Fibroblast of skin of left quadriceps (primary cell): ENCODE data around the gene CELF2.

Experiments used
- DNase-seq, 2 experiments: peaks; one replicate each; pipeline ENCODE4 v3.0.0-alpha.2; 2013; ENCODE audit warnings: low read depth in 2 of 2

The CELF2 gene

GRCh38 chr10:11223081-11223480 is 205.4 kb downstream of the CELF2 start:
- DNase-seq = no peak

- DNase-seq = no peak
Measured at GRCh38 chr10:11223507-11224140, 206.0 kb downstream of the CELF2 start.

DNA sequence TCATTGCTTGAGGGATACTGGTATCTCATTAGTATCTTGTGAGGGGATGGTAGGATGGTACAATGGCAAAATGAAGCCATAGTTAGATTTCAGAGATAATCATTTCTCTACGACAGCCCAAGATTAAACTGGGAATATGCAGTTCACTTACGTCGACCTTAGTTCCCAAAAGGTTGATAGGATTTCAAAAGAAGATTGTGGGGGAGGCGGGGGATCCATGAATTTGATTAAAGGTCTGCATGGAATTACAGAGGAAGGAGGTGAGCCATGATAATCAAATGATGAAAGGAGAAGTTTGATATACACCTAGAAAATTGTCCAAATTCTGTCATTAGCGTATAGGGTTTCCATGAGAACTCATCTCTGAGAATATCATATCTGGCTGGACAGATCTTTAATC is 206.6 kb downstream of the CELF2 start:
- DNase-seq = no peak

- DNase-seq = no peak
Measured at GRCh38 chr10:11224792-11225416, 207.2 kb downstream of the CELF2 start.

- DNase-seq = no peak
Measured at GRCh38 chr10:11225935-11226334, 208.3 kb downstream of the CELF2 start.

DNA sequence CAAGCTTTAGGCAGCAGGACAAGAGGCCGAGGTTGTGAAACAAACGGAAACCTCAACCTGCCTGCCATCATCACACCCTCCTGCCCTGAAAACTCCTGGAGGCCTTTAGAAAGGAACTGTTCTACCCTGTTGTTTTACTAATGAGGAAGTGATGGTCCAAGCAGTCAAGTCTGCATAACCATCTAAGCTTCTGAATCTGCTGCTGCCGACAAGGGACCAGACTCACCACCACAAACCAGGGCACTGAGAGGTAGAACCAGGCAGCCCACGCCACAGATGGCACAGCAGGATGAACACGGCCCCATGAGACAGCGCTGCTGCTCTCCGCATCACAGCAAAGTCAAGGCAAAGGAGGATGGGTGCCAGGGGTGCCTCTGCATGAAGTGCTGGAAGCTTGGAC is 209.4 kb downstream of the CELF2 start:
- no peak for DNase-seq

- no peak for DNase-seq
Measured at GRCh38 chr10:11229893-11230292, 212.2 kb downstream of the CELF2 start.

DNA sequence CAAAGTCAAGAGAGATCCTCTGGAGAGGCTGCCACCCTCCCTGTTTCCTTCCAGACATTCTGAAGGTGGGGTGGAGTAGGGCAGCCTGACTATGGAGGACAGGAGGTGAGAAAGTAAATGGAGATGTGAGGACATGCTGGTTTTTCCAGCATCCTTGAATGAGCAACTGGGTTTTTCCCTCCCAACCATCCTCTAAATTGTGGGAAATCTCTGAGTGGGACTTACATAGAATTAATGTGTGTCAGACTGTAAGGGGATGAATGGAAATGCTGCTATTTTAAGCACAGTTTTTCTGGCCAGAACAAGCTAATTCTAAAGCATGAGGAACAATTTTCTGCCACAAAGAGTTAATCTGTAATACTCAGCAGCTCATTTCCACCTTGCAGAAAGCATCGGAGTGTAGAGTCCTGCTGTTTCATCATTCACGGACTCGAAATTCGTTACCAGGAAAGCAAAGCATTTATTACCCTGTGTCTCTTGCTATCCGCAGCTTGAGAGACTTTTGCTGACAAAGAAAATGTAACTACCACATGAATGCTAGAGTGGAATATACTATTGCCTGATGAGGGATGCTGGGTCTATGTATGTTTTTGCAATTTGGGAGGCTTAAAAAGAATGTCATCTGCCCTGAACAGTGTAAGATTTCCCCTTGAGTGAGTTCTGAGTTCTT is 213.0 kb downstream of the CELF2 start:
- no peak for DNase-seq

GRCh38 chr10:11231285-11231684 is 213.6 kb downstream of the CELF2 start:
- DNase-seq = no peak

DNA sequence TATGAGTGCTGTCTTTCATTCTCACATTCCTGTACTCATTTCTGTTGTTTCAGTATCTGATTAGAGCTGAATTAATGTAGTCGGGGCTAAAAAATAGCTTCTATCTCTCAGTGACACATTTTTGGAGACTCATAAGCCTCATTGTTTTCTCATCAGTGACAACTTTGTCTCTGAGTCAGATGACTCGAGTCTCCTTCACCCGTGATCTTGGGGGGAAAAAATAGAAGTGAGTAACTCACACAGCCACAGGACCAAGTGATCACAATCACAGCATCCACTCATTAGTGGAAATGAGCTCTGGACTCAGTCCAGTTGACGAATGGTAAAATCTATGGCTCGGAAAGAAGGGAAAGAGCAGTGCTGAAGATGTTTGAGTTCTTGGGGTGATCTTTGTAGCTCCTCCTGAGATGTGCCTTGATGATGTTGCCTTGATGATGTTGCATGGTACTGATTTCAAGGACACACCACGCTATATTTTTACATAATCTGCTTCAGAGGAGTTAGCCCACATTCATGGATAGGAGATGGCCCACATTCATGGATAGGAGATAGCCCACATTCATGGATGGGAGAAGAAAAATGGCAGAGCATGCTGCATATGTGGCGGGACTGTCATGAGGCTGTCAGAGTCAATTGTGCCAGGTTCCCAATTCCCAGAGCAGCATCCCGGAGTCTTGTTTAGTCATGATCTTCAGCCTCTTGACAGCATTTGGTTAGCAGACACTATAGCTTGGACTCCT is 214.7 kb downstream of the CELF2 start:
- no peak for DNase-seq

GRCh38 chr10:11234857-11235531 is 217.3 kb downstream of the CELF2 start:
- no peak for DNase-seq

DNA sequence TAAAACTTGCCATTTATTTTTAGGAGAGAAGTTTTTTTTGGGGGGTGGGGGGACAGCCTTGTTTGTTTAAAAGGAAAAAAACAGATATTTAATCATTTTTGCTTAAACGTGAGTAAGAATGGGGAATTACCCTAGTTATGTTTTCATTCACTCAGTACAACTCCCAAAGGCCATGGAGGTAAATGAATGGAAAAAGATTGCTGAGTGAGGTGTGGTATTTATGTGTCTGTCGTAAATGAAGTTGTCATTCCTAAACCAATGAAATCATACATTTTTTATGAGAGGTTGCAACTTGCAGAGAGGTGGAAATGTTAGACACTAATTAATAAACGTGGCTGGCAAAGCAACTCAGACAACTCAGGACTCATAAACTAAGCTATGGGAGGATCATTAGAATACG is 218.1 kb downstream of the CELF2 start:
- DNase-seq = no peak

GRCh38 chr10:11236234-11236633 is 218.6 kb downstream of the CELF2 start:
- no peak for DNase-seq

DNA sequence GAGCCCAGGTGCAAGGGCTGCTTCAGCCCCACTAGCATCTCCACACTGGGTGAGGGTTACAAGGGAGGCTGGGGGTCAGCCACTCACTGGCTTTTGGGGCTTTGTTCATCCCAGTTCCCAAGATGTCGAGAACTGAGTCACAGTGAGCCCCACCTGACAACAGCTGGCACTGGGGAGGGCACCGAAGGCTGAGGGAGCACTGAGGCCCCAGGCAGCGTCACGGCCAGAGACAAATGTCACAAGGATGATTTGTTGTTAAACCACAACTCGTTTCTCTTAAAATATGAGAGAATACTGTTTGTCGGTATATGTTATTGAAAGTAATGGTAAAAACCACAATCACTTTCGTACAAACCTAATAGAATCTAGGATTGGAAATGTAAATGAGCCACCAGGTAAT is 219.9 kb downstream of the CELF2 start:
- no peak for DNase-seq

GRCh38 chr10:11238893-11239292 is 221.2 kb downstream of the CELF2 start:
- no peak for DNase-seq

GRCh38 chr10:11240641-11241040 is 223.0 kb downstream of the CELF2 start:
- no peak for DNase-seq

DNA sequence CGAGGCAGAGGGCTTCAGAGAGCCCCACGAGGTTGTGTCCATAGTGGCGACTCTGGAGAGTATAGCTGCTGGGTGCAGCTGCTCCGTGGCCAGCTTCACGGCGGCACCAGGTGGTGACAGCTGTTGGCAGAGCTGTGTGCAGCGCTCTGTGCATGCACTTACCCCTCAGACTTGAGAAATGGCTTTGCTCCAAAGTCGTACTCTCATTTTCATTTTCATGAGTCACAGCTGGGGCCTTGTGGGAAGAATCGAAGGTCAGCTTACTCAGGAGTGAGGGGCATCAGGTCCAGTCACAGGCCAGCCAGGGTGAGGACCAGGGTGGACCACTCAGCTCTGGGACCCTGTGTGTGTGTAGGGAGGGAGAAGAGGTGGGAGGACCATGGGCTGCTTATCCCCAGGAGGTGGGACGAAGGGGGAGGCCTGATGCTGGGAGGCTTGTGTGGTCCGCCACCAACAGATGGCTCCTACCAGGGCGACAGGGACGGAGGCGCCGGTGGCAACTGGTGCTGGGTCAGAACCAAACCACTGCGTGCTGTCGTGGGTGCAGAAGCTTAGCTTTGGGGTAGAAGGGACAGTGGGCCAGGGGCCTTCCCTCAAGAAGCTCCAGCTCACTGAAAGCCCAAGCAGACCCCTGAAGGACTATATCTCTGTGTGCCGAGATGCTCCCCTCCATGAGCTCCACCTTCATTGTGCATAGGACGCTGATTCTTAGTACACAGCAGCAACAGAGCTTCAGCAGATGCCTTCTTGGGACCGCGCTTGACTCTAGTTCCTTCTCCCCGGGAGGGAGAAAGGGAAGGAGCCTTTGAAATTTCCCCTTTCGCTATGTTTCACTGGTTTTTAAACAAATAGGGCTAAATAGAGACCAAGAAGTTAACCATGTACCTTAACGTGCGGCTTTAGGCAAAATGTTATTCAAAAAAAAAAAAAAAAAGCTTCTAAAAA is 225.0 kb downstream of the CELF2 start:
- no peak for DNase-seq

DNA sequence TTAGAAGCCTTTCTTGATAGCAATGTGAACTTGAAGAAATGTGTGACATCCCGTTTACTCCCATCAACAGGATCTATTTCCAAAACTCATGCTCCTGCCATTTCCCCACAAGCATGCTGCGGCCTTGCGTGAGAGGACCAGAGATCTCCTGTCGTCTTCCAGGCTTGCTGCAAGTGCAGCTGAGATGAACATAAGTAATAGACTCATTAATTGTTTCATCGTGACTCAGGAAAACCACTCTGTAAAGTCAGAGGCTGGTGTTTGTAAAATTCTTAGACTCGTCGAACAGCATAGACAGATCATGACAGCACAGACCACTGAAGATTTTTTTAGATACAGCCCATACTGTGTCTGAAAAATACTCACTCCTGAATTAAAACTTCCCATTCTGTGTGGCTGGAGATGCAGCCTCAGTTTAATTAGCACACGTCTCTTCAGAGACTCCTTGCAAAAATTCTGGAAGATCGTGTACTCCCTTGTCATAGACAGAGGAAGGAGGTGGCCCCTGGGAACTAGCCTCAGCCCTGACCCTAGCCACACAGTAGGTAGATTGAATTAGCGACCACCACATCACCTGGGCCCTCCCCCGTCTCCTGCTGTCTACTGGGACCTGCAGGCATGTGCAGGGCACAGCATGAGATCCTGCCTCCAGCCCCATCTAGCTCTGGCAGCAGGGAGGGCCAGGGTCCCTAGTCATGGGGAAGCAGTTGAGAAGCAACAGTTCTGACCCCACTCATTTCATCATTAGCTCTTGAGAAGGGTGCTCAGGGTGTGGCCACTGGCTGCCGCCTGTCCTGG is 226.0 kb downstream of the CELF2 start:
- DNase-seq = peak; percentile 17 to 22

- no peak for DNase-seq
Measured at GRCh38 chr10:11245095-11245479, 227.4 kb downstream of the CELF2 start.

DNA sequence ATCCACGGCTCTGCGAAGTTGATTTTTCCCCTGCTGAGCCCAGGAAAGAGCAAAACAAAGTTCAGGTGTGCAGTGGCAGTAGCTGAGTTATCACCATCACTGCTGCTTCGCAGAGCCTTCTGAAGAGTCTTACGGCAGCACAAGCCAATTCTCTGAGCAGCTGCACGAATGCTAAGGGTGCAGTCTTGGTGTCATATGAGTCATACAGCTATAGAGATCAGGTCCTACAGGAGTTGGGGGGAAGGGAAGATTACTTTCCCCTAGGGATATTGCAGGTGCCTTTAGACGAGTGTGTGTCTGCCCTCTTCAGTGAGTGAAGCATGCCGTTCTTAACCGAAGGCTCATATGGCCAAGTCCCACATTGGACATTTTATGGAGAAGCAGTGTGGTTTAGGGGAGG is 227.8 kb downstream of the CELF2 start:
- DNase-seq = no peak
